GM12872 (cell line): ENCODE results near the gene CNTNAP2.

ENCODE experiments used
- TF ChIP-seq, protein P1 (sequence below): IDR thresholded peaks from 3 replicates; pipeline ENCODE4 v1.5.1; 2011; ENCODE audit warnings: low read depth, mild to moderate bottlenecking, low read length, moderate library complexity; ENCODE audit not compliant: insufficient read depth

The CNTNAP2 gene

DNA sequence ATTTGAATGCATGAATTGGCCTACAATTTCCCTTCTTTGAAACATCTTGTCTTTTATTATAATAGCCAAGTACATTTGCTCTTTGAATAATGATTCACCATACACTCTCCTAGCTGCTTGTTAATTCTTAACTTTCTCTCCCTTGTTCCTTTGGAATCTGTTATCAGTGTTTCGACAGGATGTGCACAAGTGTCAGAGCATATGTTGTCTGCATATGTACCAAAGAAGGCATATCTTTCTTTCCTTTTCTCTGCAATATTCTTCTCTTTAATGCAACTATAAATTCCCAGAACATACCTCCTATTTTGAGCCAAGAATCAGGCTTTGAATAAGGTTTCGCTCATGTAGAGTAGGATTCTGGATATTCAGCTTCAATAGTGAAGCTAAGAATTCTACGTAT lies 1625.7 kb downstream of the CNTNAP2 start:
- TF ChIP-seq, protein P1, sequence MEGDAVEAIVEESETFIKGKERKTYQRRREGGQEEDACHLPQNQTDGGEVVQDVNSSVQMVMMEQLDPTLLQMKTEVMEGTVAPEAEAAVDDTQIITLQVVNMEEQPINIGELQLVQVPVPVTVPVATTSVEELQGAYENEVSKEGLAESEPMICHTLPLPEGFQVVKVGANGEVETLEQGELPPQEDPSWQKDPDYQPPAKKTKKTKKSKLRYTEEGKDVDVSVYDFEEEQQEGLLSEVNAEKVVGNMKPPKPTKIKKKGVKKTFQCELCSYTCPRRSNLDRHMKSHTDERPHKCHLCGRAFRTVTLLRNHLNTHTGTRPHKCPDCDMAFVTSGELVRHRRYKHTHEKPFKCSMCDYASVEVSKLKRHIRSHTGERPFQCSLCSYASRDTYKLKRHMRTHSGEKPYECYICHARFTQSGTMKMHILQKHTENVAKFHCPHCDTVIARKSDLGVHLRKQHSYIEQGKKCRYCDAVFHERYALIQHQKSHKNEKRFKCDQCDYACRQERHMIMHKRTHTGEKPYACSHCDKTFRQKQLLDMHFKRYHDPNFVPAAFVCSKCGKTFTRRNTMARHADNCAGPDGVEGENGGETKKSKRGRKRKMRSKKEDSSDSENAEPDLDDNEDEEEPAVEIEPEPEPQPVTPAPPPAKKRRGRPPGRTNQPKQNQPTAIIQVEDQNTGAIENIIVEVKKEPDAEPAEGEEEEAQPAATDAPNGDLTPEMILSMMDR, result no peak

DNA sequence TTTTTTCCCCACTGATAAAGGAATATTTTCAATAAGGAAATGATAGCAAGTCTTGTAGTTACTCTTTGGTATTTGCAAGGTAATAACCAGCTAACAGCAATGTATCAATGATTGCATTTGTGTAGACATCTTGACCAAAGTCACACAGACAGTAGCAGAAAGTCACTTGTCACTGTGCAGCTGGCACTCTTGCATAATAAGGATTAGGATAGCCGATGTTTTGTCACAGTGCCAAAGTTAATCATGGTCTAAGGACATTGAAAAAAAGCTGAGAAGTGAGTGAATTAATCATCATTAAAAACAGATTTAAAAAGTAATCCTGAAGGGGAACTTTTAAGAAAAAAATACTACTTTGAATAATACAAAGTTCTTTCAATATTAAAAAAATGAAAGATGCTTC lies 1639.7 kb downstream of the CNTNAP2 start:
- TF ChIP-seq, protein P1, result no peak

DNA sequence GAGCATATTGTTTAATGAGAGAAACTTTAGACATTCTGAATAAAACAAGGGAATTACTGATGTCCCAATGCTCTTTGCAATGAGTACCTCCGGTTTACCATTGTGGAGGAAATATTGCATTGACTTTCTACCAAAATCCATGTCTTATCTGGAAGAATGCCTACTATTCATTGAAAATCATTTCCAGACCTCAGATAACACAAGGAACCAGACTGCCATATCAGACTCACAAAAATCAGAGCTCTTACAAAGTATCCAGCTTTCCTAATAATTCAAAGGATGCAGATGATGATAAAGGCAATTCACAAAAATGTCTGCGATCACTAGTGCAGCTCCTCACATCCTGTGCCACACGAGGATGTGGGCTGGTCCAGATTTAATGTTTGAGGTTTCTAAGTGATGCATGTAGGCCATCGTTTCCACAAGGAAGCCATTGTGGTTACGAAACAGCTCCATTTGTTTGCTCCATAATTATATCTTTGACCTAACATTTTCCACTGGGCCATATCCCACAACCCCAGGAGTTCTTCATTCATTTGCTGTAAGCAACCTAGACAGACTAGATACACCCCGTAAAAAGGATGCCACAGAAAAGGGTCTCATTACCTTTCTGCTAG lies 1642.8 kb downstream of the CNTNAP2 start:
- TF ChIP-seq, protein P1, result no peak

DNA sequence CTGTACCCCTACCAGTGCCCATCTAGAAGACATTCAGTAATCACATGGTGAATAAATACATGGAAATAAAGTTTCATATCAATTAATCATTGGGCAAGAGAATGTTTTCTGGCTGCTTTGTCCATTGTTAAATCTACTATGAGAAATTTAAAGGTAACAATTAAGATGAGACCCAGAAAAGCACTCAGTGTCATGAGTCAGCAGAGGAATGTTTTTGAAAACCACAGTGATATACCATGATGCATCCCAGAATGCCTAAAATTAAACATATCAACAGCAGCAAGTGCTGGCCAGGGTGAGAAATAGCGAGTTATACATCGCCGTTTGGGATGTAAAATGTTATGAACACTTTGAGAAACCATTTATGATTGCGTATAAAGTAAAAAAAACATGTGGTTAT lies 1648.7 kb downstream of the CNTNAP2 start:
- TF ChIP-seq, protein P1, result no peak

DNA sequence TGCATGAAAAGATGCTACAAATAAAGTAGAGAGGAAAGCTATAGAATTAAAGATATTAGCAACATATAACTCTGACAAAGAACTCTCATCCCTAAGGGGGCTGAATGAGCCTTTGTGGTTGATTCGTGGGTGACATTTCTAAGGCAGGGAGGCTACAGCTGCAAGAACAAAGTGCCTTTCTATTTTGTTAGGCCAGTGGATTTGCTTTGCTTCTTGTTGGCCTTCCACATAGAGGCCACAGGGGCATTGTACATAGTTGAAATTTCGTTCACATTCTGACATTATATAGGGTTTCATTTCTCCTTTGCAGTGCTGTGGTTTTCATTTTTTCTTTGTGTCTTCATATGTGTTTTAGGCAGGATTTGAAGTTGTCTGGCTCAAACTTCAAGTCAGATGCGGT lies 1654.7 kb downstream of the CNTNAP2 start:
- TF ChIP-seq, protein P1, result no peak

DNA sequence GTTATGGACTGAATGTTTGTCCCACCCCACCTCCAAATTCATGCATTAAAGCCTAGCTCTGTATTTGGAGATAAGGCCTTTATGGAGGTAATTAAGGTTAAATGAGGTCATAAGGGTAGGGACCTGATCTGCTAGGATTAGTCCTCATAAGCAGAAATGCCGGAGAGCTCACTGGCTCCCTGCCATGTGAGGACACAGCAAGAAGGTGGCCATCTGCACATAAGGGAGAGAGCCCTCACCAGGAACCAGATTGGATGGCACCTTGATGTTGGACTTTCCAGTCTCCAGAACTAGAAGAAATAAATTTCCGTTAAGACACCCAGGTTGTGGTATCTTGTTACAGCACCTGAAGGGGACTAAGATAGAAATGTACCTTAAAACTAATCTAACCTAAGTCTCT lies 1657.9 kb downstream of the CNTNAP2 start:
- TF ChIP-seq, protein P1, result no peak

DNA sequence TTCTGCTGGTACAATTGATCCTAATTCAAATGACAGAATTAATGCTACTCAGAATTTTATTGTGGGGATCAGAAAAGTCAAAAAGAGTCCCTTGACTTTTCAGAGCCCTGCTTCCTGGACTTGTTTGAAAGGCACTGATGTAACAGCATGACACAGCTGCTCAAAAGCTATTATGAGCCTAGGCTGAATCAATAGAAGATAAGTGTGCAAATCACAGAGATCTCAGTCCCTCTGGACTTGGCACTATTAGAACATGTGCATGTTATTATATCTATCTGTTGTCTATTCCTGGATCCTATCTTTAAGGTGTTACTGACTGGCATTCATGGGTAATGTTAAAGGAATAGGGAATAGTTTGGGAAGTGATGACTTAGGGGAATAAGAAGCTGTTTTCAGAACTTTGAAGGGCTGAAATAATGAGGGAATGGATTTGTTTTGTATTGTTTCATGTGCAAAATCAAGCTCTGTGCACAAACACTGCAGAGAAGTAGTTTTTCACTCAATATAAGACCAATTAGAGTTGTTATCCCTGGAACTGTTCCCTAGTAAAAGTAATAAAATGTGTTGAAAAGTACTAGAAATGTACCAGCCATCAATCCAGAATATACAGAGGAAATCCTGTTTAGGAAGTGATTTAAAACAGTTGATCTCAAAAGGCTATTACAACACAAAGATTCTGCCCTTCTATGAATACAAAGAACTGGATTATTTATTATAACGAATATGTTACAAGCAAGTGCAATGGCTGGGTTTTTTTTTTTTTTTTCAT lies 1659.1 kb downstream of the CNTNAP2 start:
- TF ChIP-seq, protein P1, result no peak
